CD1c-positive myeloid dendritic cell (primary cell): ENCODE measurements around the gene GSTM3.
"Not testable (repeated sequence)": the region's sequence is repeated elsewhere in the genome, so short reads cannot be mapped to it uniquely, and the experiment has no call there.

Experiments
- DNase-seq: peaks from one replicate; pipeline ENCODE4 v3.0.0-alpha.2; 2016; ENCODE audit errors: extremely low spot score

The GSTM3 gene

DNA sequence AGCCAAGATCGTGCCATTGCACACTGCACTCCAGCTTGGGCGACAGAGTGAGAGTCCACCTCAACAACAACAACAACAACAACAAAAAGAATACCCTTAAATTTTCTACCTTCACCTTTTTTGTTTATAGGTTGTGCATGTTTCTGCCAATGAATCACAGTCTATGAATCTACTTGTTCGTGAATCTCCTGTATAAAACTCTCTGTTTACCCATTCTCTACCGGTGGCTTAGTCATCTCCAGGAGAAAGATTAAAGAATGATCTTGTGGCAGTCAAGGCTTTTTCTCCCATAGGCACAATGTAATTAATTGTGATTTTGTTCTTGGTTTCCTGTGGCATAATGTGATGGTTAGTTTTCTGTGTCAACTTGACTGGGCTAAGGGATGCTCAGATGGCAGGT is 43.0 kb downstream of the GSTM3 start:
- DNase-seq, result not testable (repeated sequence)

DNA sequence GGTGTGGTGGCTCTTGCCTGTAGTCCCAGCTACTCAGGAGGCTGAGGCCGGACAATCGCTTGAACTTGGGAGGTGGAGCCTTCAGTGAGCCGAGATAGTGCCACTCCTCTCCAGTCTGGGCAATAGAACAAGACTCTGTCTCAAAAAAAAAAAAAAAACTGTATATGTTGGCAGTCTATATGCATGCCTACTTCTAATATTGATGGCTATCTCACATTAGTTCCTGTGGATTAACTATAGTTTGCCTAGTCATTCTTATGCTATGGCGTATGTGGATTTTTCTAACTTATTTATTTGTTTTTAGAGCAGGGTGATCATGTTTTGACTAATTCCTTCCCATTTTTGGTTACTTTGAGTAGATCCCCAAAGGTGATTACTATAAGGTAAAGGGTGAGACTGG is 43.8 kb downstream of the GSTM3 start:
- DNase-seq, result no peak

DNA sequence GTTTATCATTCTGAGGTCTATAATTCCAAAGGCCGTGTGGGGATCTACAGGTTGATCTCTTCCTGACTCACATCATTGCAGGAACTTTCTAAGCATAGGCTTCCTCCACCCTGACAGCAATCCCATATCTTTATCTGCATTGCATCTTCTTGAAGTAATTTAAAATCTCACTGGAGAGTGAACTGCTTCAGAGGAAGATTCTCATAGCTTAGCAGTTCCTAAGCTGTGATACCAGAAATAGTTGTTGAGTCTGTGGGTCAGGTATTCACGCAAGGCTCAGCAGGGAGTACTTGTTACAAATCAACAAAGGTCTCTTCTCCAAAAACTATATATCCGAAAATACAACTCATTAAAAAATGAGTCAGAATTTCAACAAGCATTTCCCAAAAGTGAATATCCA is 45.7 kb downstream of the GSTM3 start:
- DNase-seq, result not testable (repeated sequence)

DNA sequence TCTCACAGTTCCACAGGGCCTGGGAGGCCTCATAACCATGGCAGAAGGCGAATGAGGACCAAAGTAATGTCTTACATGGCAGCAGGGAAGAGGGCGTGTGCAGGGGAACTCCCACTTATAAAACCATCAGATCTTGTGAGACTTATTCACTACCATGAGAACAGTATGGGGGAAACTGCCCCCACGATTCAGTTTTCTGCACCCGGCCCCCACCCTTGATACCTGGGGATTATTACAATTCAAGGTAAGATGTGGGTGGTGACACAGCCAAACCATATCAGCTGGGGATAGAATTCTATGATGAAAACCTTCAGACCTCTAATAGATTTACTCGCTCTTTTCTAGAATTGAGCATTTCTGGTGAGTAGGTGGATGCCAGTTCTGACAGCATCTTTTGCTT is 46.4 kb downstream of the GSTM3 start:
- DNase-seq, result not testable (repeated sequence)

DNA sequence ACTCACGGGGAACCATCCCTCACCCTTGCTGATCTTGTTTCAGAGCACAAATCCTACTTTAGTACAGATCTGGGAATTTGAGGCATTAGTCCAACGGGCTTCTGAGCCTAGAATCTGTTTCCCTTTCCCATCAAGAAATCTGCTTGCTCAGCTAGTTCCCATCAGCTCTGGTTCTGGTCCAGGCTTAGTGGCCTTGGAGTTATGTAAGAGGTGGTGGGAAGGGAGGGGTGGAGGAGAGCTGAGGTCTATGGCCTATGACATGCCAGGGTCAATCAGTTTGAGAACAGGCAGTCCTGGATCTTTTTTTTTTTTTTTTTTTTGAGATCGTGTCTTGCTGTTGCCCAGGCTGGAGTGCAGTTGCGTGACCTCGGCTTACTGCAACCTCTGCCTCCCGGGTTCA is 49.1 kb downstream of the GSTM3 start:
- DNase-seq, result no peak

DNA sequence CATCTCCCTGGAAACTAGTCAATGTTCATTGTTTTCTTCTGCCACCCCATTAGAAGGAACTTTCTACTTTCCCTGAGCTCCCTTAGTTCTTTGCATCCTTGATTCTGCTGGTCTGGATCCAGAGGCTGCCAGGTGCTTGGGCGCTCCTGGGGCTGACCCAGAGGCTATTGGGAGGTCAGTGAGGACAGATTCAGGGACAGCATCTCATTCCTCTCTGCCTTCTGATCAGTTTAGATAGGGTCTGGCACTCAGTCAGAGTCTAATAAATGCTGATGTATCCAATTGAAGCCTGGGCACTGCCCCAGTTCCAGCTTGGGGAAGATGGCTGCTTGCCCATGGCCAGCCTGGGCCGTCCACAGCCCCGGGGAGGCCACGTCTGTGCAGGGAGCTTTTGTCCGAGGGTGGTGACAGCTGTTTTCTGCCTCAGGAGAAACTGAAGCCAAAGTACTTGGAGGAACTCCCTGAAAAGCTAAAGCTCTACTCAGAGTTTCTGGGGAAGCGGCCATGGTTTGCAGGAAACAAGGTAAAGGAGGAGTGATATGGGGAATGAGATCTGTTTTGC is 50.9 kb downstream of the GSTM3 start:
- no peak for DNase-seq

DNA sequence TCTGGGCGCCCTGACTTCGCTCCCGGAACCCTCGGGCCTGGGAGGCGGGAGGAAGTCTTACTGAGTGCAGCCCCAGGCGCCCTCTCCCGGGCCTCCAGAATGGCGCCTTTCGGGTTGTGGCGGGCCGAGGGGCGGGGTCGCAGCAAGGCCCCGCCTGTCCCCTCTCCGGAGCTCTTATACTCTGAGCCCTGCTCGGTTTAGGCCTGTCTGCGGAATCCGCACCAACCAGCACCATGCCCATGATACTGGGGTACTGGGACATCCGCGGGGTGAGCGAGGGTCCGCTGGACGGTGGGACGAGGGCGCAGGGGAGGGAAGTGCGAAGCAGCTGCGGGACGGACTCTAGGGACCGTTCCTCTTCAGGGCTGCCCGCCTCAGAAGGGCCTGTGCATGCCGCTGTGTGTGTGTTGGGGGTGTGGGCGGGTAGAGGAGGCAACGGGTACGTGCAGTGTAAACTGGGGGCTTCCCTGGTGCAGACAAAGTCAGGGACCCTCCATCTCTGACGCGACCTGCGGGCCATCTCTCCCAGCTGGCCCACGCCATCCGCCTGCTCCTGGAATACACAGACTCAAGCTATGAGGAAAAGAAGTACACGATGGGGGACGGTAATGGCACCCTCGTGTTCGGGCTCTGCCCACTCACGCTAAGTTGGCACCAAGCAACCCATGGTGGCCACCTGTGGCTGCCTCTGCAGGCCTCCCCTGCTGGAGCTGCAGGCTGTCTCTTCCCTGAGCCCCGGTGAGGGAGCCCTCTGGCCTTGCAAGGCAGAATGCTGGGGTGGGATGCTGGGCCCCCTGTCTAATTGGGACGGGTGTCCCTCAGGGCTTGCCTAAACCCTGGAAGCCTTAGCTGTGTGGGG is 53.0 kb downstream of the GSTM3 start, which contains the start of gene GSTM1:
Gene GSTM1 (plus strand): TSS at position 177 of the 859 bp plus-strand sequence. CDS start 57 bp downstream, at position 234.
- peak; percentile 77 for DNase-seq

DNA sequence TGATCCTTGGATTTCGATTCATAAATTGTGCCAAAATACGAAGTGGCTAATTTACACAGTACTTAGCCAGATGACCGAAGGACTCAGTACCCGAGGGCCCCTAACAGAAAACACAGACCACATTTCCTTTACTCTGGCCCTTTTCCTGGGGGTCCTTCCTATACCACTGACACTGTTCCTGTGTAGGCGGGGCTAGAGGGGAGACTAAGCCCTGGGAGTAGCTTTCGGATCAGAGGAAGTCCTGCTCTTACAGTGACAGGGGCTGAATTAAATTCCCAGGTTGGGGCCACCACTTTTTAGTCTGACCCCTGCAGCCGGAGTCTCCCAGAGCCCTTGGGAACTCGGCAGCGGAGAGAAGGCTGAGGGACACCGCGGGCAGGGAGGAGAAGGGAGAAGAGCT is 53.7 kb downstream of the GSTM3 start:
- not testable (repeated sequence) for DNase-seq

DNA sequence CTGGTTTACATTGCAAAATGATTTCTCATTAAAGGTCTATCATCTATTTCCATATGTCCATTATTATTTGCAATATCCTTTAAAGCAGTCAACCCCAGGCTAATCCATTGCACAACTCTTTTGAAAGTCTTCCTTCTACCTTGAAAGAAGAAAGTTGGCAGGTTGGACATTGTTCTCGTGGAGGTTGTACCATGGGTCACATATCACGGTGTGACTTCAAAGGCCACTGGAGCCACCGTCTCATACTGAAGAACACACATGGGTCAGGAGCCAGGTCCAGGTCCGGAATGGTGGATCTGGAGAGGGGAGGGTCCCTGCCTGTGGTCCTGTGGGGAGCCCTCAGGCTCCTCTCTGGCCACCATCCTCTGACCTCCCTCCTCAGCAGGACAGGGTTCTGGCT is 54.9 kb downstream of the GSTM3 start:
- not testable (repeated sequence) for DNase-seq

DNA sequence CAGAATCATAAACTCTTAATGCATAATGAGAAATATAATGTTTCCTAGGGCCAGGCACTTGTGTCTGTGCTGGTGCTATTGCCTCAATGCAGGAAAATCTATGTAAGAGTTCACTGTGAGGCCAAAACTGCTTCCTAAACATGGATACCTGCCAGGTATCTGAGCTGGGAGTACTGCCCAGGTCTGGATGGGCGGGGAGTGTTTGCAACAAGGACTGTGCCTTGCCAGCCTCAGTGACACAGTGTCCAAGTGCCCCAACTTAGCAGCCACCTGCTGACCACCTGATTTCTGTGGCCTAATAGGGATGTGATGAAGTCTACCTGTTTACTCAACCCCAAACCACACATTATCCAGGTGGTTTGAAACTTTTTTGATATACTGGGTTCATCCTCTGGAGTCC is 55.4 kb downstream of the GSTM3 start:
- not testable (repeated sequence) for DNase-seq

DNA sequence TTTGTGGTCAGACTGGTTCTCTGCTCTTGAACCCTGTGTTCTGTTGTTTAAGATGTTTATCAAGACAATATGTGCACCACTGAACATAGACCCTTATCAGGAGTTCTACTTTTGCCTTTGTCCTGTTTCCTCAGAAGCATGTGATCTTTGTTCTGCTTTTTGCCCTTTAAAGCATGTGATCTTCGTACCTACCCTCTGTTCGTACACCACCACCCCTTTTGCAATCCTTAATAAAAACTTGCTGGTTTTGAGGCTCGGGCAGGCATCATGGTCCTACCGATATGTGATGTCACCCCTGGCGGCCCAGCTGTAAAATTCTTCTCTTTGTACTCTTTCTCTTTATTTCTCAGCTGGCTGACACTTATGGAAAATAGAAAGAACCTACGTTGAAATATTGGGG is 56.1 kb downstream of the GSTM3 start:
- peak; percentile 29 for DNase-seq
